SK-N-SH (cell line): ENCODE measurements around the gene CAMKMT.

ENCODE experiments used
- CTCF ChIP-seq: fragments of 200-600 bp; sonication (generic); IDR thresholded peaks from 2 replicates; pipeline ENCODE4 v1.6.1; 2017; ENCODE audit warnings: antibody characterized with exemption, mild to moderate bottlenecking, moderate library complexity
- MAX ChIP-seq: IDR thresholded peaks from 2 replicates; pipeline ENCODE4 v1.4.0; 2012; ENCODE audit warnings: low read depth
- NRF1 ChIP-seq: IDR thresholded peaks from 2 replicates; pipeline ENCODE4 v1.6.1; 2012; ENCODE audit warnings: low read depth, mild to moderate bottlenecking, low read length
- POLR2AphosphoS5 ChIP-seq: IDR thresholded peaks from 2 replicates; pipeline ENCODE4 v1.6.1; 2012; ENCODE audit warnings: low read depth, low read length
- RFX5 ChIP-seq: IDR thresholded peaks from 2 replicates; pipeline ENCODE4 v1.6.1; 2012; ENCODE audit warnings: mild to moderate bottlenecking, improper control_type of control experiment, low read length

GRCh38 chr2:44535376-44535775, 173.6 kb downstream of the CAMKMT start:
- TF ChIP-seq CTCF: no peak
- no peak for TF ChIP-seq POLR2AphosphoS5
- no peak for TF ChIP-seq MAX
- TF ChIP-seq RFX5: no peak
- TF ChIP-seq NRF1: no peak
